OCI-LY7 (cell line): ENCODE results near the gene JOSD2. TPM values are rescaled to one million over a fixed set of nuclear protein-coding genes. Genes with fewer than 3 reads are reported as not detected.
"Not testable (repeated sequence)": the region's sequence is repeated elsewhere in the genome, so short reads cannot be mapped to it uniquely, and the experiment has no call there.

Experiments
- BruUV-seq: library from RNA; stranded (reverse); fragments of 400-500 nt; replicated peaks from 2 replicates; lab custom pipeline; 2021; lab: Mats Ljungman, UMichigan
- CTCF ChIA-PET: fragments of 300-600 bp; sonication (Branson Sonifier 250); formaldehyde crosslinking; loops from one replicate; lab custom pipeline; 2022; ENCODE audit warnings: antibody characterized with exemption; ENCODE audit not compliant: unreplicated experiment; lab: Charles Lee
- POLR2A ChIA-PET: fragments of 300-600 bp; sonication (Branson Sonifier 250); formaldehyde crosslinking; loops from one replicate; lab custom pipeline; 2022; ENCODE audit warnings: antibody characterized with exemption; lab: Charles Lee
- DNase-seq: peaks from one replicate; pipeline ENCODE4 v3.0.0-alpha.2; 2015; ENCODE audit warnings: low spot score
- H2AFZ ChIP-seq: fragments of 200-600 bp; sonication (generic), shearing (Covaris generic); 2 replicates; pipeline ENCODE4 v1.6.1; 2014; ENCODE audit warnings: mild to moderate bottlenecking, antibody characterized with exemption, low read length, moderate library complexity
- H3K27ac ChIP-seq: fragments of 200-600 bp; sonication (generic); 2 replicates; pipeline ENCODE4 v1.5.1; 2014; ENCODE audit warnings: mixed run types, low read depth, mild to moderate bottlenecking, moderate library complexity, low read length, inconsistent platforms; ENCODE audit not compliant: poor library complexity, severe bottlenecking
- H3K36me3 ChIP-seq: fragments of 200-600 bp; sonication (generic); 2 replicates; pipeline ENCODE4 v1.6.1; 2014; ENCODE audit warnings: mild to moderate bottlenecking, antibody characterized with exemption, low read length, moderate library complexity, mixed read lengths; ENCODE audit not compliant: insufficient read depth
- H3K4me1 ChIP-seq: fragments of 200-600 bp; sonication (generic); 2 replicates; pipeline ENCODE4 v1.5.1; 2014; ENCODE audit warnings: mild to moderate bottlenecking, low read length; ENCODE audit not compliant: insufficient read depth, poor library complexity, severe bottlenecking
- H3K4me2 ChIP-seq: fragments of 200-600 bp; sonication (generic); 2 replicates; pipeline ENCODE4 v1.6.1; 2014; ENCODE audit warnings: mild to moderate bottlenecking, low read length
- H3K4me3 ChIP-seq: fragments of 200-600 bp; sonication (generic); 2 replicates; pipeline ENCODE4 v1.5.1; 2014; ENCODE audit warnings: mild to moderate bottlenecking, low read depth, low read length; ENCODE audit not compliant: poor library complexity, severe bottlenecking
- H3K79me2 ChIP-seq: fragments of 200-600 bp; sonication (generic); 2 replicates; pipeline ENCODE4 v1.6.1; 2016; ENCODE audit warnings: low read depth, mild to moderate bottlenecking, low read length, moderate library complexity, mixed read lengths; ENCODE audit not compliant: insufficient read depth
- H3K9me2 ChIP-seq: fragments of 200-600 bp; sonication (generic); 2 replicates; pipeline ENCODE4 v1.6.1; 2016; ENCODE audit warnings: mild to moderate bottlenecking, low read length, mixed read lengths; ENCODE audit not compliant: insufficient read depth
- H3K9me3 ChIP-seq: fragments of 200-600 bp; sonication (generic); 2 replicates; pipeline ENCODE4 v1.6.1; 2014; ENCODE audit warnings: mild to moderate bottlenecking, mixed run types, low read length, mixed read lengths
- H4K20me1 ChIP-seq: fragments of 200-600 bp; sonication (generic); 2 replicates; pipeline ENCODE4 v1.6.1; 2014; ENCODE audit warnings: mild to moderate bottlenecking, antibody characterized with exemption, low read length, moderate library complexity, mixed read lengths; ENCODE audit not compliant: insufficient read depth
- EZH2phosphoT487 ChIP-seq: fragments of 200-600 bp; sonication (generic); IDR thresholded peaks from 2 replicates; pipeline ENCODE4 v1.6.1; 2018; ENCODE audit warnings: low read depth, borderline replicate concordance, mild to moderate bottlenecking, mixed run types, antibody characterized with exemption, low read length, moderate library complexity, mixed read lengths
- intact Hi-C: fragments of 100-400 bp; cut with micrococcal nuclease; formaldehyde crosslinking; loops from one replicate; pipeline ENCODE4 v1.10.0; 2022; ENCODE audit not compliant: unreplicated experiment
- total RNA-seq, 2 experiments: library from RNA; depleted of rRNA in 1 of 2; stranded (reverse); fragments of >200 nt in 1 of 2; shearing (Covaris generic) in 1 of 2; gene quantifications; 2 replicates each; pipeline ENCODE4 v1.2.3, GENCODE V29; 2014 to 2022
- TF ChIP-seq, protein P1 (sequence below): fragments of 200-600 bp; sonication (generic); conservative IDR thresholded peaks from 2 replicates; pipeline ENCODE4 v1.5.1; 2014; ENCODE audit warnings: mild to moderate bottlenecking, antibody characterized with exemption, low read length, moderate library complexity, mixed read lengths

The JOSD2 gene
- total RNA-seq, 2 experiments from 2014 or later, result 13.0 to 17.8 TPM

DNA sequence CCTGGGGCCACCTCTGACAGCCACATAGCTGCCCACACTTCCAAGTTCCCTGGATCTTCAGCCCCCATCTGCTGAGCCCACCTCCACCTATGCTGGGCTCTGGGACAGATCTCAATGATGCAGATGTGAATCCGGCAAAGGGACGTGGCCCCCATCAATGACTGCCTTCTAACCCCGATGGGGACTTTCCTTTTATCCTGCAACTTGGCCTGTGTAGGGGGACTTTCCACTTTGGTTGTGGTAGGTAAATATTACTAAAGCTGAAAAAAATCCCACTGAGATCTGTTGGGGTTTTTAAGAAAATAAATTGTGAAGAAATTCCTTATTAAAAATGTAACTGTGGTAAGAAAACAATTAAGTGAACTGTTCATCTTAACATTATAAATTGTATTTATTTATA lies 23.5 kb upstream of the JOSD2 start:
- H3K9me2 ChIP-seq, result no peaks in the 10 kb centered on the region
- no peaks in the 10 kb centered on the region for H4K20me1 ChIP-seq
- no peaks in the 10 kb centered on the region for H3K4me1 ChIP-seq
- no peak for TF ChIP-seq EZH2phosphoT487
- TF ChIP-seq, protein P1, sequence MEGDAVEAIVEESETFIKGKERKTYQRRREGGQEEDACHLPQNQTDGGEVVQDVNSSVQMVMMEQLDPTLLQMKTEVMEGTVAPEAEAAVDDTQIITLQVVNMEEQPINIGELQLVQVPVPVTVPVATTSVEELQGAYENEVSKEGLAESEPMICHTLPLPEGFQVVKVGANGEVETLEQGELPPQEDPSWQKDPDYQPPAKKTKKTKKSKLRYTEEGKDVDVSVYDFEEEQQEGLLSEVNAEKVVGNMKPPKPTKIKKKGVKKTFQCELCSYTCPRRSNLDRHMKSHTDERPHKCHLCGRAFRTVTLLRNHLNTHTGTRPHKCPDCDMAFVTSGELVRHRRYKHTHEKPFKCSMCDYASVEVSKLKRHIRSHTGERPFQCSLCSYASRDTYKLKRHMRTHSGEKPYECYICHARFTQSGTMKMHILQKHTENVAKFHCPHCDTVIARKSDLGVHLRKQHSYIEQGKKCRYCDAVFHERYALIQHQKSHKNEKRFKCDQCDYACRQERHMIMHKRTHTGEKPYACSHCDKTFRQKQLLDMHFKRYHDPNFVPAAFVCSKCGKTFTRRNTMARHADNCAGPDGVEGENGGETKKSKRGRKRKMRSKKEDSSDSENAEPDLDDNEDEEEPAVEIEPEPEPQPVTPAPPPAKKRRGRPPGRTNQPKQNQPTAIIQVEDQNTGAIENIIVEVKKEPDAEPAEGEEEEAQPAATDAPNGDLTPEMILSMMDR, result no peak
- intact Hi-C loops, result no loop called here
- BruUV-seq, result no TSS peak
- H3K4me3 ChIP-seq, result no peak overlapping the region
- no peak for DNase-seq
- no peak overlapping the region for H3K4me2 ChIP-seq
- ChIA-PET POLR2A (no interaction called here), CTCF (no interaction called here)
- H2AFZ ChIP-seq, result no peak overlapping the region
- no peaks in the 10 kb centered on the region for H3K36me3 ChIP-seq
- no peaks in the 10 kb centered on the region for H3K9me3 ChIP-seq
- H3K79me2 ChIP-seq, result no peaks in the 10 kb centered on the region
- H3K27ac ChIP-seq, result no peak overlapping the region

DNA sequence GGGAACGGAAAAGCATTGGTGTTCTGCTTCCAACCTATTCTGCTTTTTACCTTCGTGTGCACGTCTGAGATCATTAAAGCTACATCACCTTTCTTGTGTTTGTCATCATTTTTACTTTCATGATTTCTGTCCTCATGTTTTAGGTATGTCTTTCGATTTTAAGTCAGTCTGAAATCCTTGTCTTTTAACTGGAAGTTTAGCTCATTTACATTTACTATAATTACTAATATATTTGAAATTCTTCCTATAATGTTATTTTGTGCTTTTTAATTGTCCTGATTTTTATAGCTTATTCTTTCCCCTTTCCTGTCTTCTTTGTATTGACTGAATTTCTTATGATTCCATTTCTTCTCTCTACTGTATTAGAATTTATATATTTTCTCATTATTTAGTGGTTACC lies 22.0 kb upstream of the JOSD2 start:
- Histone ChIP-seq H3K36me3 (no peaks in the 10 kb centered on the region), H3K79me2 (no peaks in the 10 kb centered on the region), H4K20me1 (no peaks in the 10 kb centered on the region), H3K4me2 (no peak overlapping the region), H3K27ac (no peak overlapping the region), H3K9me3 (no peaks in the 10 kb centered on the region), H3K4me1 (no peaks in the 10 kb centered on the region), H3K4me3 (no peak overlapping the region), H3K9me2 (no peaks in the 10 kb centered on the region), H2AFZ (no peak overlapping the region)
- TF ChIP-seq, protein P1, result no peak
- no peak for TF ChIP-seq EZH2phosphoT487
- BruUV-seq, result no TSS peak
- DNase-seq, result no peak
- intact Hi-C loops, result no loop called here
- CTCF ChIA-PET, result interaction anchor here (0.5 kb wide), 1 partner anchor 1775 kb away, joined by 3 read pairs; no protein-coding TSS in a partner anchor
- POLR2A ChIA-PET, result interaction anchor here (0.6 kb wide), 2 partner anchors 182 to 291 kb away, joined by 3 read pairs; no protein-coding TSS in a partner anchor

DNA sequence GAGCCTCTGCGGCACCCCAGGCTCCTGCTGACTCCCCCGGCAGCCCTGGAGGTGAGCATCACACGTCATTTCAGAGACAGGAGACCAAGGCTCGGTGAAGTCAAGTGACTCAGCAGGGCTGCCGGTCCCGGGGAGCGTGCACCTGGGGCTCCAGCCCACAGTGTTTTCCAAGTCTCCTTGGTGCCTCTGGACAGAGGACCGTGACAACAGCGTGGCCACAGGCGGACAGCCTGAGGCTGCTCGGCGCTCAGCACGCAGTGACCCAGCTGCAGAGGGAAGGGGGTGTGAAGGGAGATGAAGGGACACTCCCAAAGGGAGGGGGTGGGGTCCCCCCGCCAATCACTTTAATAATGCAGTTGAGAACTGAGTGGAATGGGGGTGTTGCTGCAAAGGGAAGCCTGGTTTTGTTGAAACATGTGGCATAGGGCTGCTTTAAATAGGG lies 20.2 kb upstream of the JOSD2 start:
- H3K9me3 ChIP-seq, result no peaks in the 10 kb centered on the region
- no peaks in the 10 kb centered on the region for H3K4me1 ChIP-seq
- no peaks in the 10 kb centered on the region for H3K36me3 ChIP-seq
- H3K4me3 ChIP-seq, result no peak overlapping the region
- CTCF ChIA-PET, result no interaction called here
- no peak for TF ChIP-seq EZH2phosphoT487
- TF ChIP-seq, protein P1, result no peak
- no peak overlapping the region for H3K4me2 ChIP-seq
- intact Hi-C loops, result no loop called here
- H4K20me1 ChIP-seq, result no peaks in the 10 kb centered on the region
- no TSS peak for BruUV-seq
- no peak overlapping the region for H3K27ac ChIP-seq
- no peaks in the 10 kb centered on the region for H3K9me2 ChIP-seq
- H2AFZ ChIP-seq, result no peak overlapping the region
- POLR2A ChIA-PET, result no interaction called here
- no peaks in the 10 kb centered on the region for H3K79me2 ChIP-seq
- no peak for DNase-seq

- H3K79me2 ChIP-seq, H3K4me3 ChIP-seq, POLR2A ChIA-PET, BruUV-seq, DNase-seq, H2AFZ ChIP-seq, H3K4me2 ChIP-seq, H3K9me3 ChIP-seq, H3K4me1 ChIP-seq, H3K9me2 ChIP-seq, H3K36me3 ChIP-seq, CTCF ChIA-PET, H3K27ac ChIP-seq, intact Hi-C loops, H4K20me1 ChIP-seq: not testable (repeated sequence)
Observed at GRCh38 chr19:50528052-50528451, 17.1 kb upstream of the JOSD2 start.
